Fibroblast of lung (primary cell): ENCODE results near the gene SYT9. TPM values are rescaled to one million over a fixed set of nuclear protein-coding genes. Genes with fewer than 3 reads are reported as not detected.

Source experiments
- DNase-seq, 2 donors: peaks; one replicate each; pipeline versions ENCODE4 v3.0.0 to v3.0.0-alpha.2; 2010; ENCODE audit warnings: low read depth in 2 of 2
- H2AFZ ChIP-seq: 2 replicates; pipeline ENCODE4 v1.5.1; 2012; ENCODE audit warnings: low read length, control low read depth, inconsistent platforms
- H3K27ac ChIP-seq: 2 replicates; pipeline ENCODE4 v1.5.1; 2011; ENCODE audit warnings: low read length, control low read depth; ENCODE audit not compliant: insufficient read depth
- H3K27me3 ChIP-seq: 2 replicates; pipeline ENCODE4 v1.5.1; 2011; ENCODE audit warnings: mild to moderate bottlenecking, low read length; ENCODE audit not compliant: control insufficient read depth, insufficient read depth
- H3K36me3 ChIP-seq: 2 replicates; pipeline ENCODE4 v1.5.1; 2011; ENCODE audit warnings: low read length; ENCODE audit not compliant: control insufficient read depth, insufficient read depth
- H3K4me1 ChIP-seq: 2 replicates; pipeline ENCODE4 v1.5.1; 2011; ENCODE audit warnings: low read length; ENCODE audit not compliant: control insufficient read depth, insufficient read depth; ENCODE audit errors: extremely low read depth
- H3K4me2 ChIP-seq: 2 replicates; pipeline ENCODE4 v1.5.1; 2011; ENCODE audit warnings: low read length, control low read depth; ENCODE audit not compliant: insufficient read depth; ENCODE audit errors: extremely low read depth
- H3K4me3 ChIP-seq, 4 experiments: fragments of 200-600 bp in 1 of 4; sonication (generic) in 1 of 4; replicated peaks in 1 of 4; 2 replicates each; pipeline ENCODE4 v1.5.1; 2011 to 2016; ENCODE audit warnings: low read length in 4 of 4, low read depth in 3 of 4, mild to moderate bottlenecking in 3 of 4, control low read depth in 2 of 4, inconsistent platforms in 1 of 4, mixed read lengths in 1 of 4; ENCODE audit not compliant: insufficient read depth in 1 of 4; ENCODE audit errors: control extremely low read depth in 1 of 4
- H3K79me2 ChIP-seq: 2 replicates; pipeline ENCODE4 v1.5.1; 2012; ENCODE audit warnings: mild to moderate bottlenecking, low read length, inconsistent platforms; ENCODE audit not compliant: control insufficient read depth, insufficient read depth
- H3K9ac ChIP-seq: 2 replicates; pipeline ENCODE4 v1.5.1; 2011; ENCODE audit warnings: mild to moderate bottlenecking, low read length, control low read depth; ENCODE audit not compliant: insufficient read depth
- H3K9me3 ChIP-seq: 2 replicates; pipeline ENCODE4 v1.5.1; 2012; ENCODE audit warnings: low read depth, low read length; ENCODE audit not compliant: control insufficient read depth, insufficient read depth
- H4K20me1 ChIP-seq: 2 replicates; pipeline ENCODE4 v1.5.1; 2011; ENCODE audit warnings: low read length; ENCODE audit not compliant: control insufficient read depth, insufficient read depth; ENCODE audit errors: extremely low read depth
- CTCF ChIP-seq, 2 donors: IDR thresholded peaks in 1 of 2; conservative IDR thresholded peaks in 1 of 2; 1 replicate in 1 of 2; 2 replicates in 1 of 2; pipeline ENCODE4 v1.5.1; 2011 to 2012; ENCODE audit warnings: low read length in 2 of 2, control low read depth in 1 of 2, inconsistent platforms in 1 of 2, low read depth in 1 of 2, mild to moderate bottlenecking in 1 of 2
- EZH2 ChIP-seq: IDR thresholded peaks from 2 replicates; pipeline ENCODE4 v1.5.1; 2012; ENCODE audit warnings: low read length, control low read depth, mild to moderate bottlenecking; ENCODE audit errors: missing control alignments
- polyA plus RNA-seq, 2 donors: library from polyadenylated mRNA; depleted of rRNA in 1 of 2; stranded (reverse) in 1 of 2; unstranded in 1 of 2; fragments of >200 nt; gene quantifications; 2 replicates each; pipeline ENCODE4 v1.2.1, GENCODE V29; 2011 to 2012; ENCODE audit warnings: missing spikeins in 1 of 2
- total RNA-seq: library from RNA; depleted of rRNA; stranded (reverse); fragments of >200 nt; gene quantifications from 2 replicates; pipeline ENCODE4 v1.2.1, GENCODE V29; 2014

Gene SYT9
- total and polyA plus RNA-seq, 2 donors (not counting 1 experiment from before 2014, with no cell fraction given) = not detected

GRCh38 chr11:7451520-7451919 lies 199.8 kb downstream of the SYT9 start:
- DNase-seq = no peak
- Histone ChIP-seq H3K9ac (no peak overlapping the region), H3K4me2 (no peak overlapping the region), H3K36me3 (no peaks in the 10 kb centered on the region), H3K4me3 (no peak overlapping the region), H3K27me3 (no peaks in the 10 kb centered on the region), H3K4me1 (no peaks in the 10 kb centered on the region), H3K79me2 (no peaks in the 10 kb centered on the region), H4K20me1 (no peaks in the 10 kb centered on the region), H3K27ac (no peak overlapping the region), H3K9me3 (no peaks in the 10 kb centered on the region), H2AFZ (no peak overlapping the region)
- no peak for TF ChIP-seq CTCF (conservative IDR thresholded peaks at IDR 0.05 in 1 of 2, IDR thresholded peaks at IDR 0.05 in 1 of 2; ENCODE audit: low read depth in 1 of 2, low read length in 2 of 2)
- TF ChIP-seq EZH2 = no peak

- H4K20me1 ChIP-seq = no peaks in the 10 kb centered on the region
- DNase-seq = no peak
- H3K9ac ChIP-seq = no peak overlapping the region
- H3K27ac ChIP-seq = no peak overlapping the region
- no peaks in the 10 kb centered on the region for H3K27me3 ChIP-seq
- H3K4me1 ChIP-seq = no peaks in the 10 kb centered on the region
- H3K4me3 ChIP-seq = no peak overlapping the region
- H3K9me3 ChIP-seq = no peaks in the 10 kb centered on the region
- no peaks in the 10 kb centered on the region for H3K79me2 ChIP-seq
- H3K4me2 ChIP-seq = no peak overlapping the region
- no peaks in the 10 kb centered on the region for H3K36me3 ChIP-seq
- TF ChIP-seq EZH2 = no peak
- TF ChIP-seq CTCF (conservative IDR thresholded peaks at IDR 0.05 in 1 of 2, IDR thresholded peaks at IDR 0.05 in 1 of 2; ENCODE audit: low read depth in 1 of 2, low read length in 2 of 2) = no peak
- no peak overlapping the region for H2AFZ ChIP-seq
Observed at GRCh38 chr11:7451952-7452494, 200.3 kb downstream of the SYT9 start.

GRCh38 chr11:7454854-7455253 lies 203.2 kb downstream of the SYT9 start:
- no peaks in the 10 kb centered on the region for H3K36me3 ChIP-seq
- no peak overlapping the region for H3K4me2 ChIP-seq
- H3K9me3 ChIP-seq = no peaks in the 10 kb centered on the region
- H3K79me2 ChIP-seq = no peaks in the 10 kb centered on the region
- H4K20me1 ChIP-seq = no peaks in the 10 kb centered on the region
- no peak overlapping the region for H3K4me3 ChIP-seq
- no peaks in the 10 kb centered on the region for H3K27me3 ChIP-seq
- H2AFZ ChIP-seq = no peak overlapping the region
- no peak overlapping the region for H3K27ac ChIP-seq
- no peak for TF ChIP-seq EZH2
- no peak for TF ChIP-seq CTCF (conservative IDR thresholded peaks at IDR 0.05 in 1 of 2, IDR thresholded peaks at IDR 0.05 in 1 of 2; ENCODE audit: low read depth in 1 of 2, low read length in 2 of 2)
- no peaks in the 10 kb centered on the region for H3K4me1 ChIP-seq
- no peak for DNase-seq
- H3K9ac ChIP-seq = no peak overlapping the region
